ENCODE measurements around the gene ANTKMT. TPM values are rescaled to one million over a fixed set of nuclear protein-coding genes. Genes with fewer than 3 reads are reported as not detected.

The ANTKMT gene
- total and polyA plus RNA-seq, 2 of the 8 experiments (the other 6 are each of a cell fraction or from before 2014, with no cell fraction given), result 26.5 to 26.6 TPM

DNA sequence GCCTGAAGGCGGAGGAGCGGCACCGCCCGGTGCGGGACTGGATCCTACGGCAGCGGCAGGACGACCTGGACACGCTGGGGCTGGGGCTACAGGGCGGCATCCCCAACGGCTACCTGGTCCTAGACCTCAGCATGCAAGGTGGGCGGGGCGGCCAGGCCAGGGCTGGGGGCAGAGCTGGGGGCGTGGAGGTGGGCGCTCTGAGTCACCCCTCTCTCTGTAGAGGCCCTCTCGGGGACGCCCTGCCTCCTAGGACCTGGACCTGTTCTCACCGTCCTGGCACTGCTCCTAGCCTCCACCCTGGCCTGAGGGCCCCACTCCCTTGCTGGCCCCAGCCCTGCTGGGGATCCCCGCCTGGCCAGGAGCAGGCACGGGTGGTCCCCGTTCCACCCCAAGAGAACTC is 47.5 kb downstream of the ANTKMT start:
- WGBS, 2 experiments (ENCODE audit: extremely low coverage in 1 of 2, insufficient coverage in 1 of 2, insufficient read length in 1 of 2, insufficient replicate concordance in 2 of 2, low coverage in 1 of 2, low lambda C conversion rate in 2 of 2, missing lambda C conversion rate in 1 of 2), result 86% methylated on average over 9 of the region's 21 CpGs; no CpG with 5 or more reads in 1 of the 2 experiments
- H2AK5ac ChIP-seq (ENCODE audit: low read depth, low read length), result no peak overlapping the region
- CTCF ChIA-PET (ENCODE audit: partially characterized antibody), result interaction anchor here (0.6 kb wide), 1 partner anchor 272 kb away, joined by 3 read pairs; no protein-coding TSS in a partner anchor
- TF ChIP-seq KDM1A (IDR thresholded peaks at IDR 0.05; ENCODE audit: borderline replicate concordance, low read length), result no peak
- no peak for TF ChIP-seq CREB1 (IDR thresholded peaks at IDR 0.05)
- TF ChIP-seq TAF1 (IDR thresholded peaks at IDR 0.05; ENCODE audit: low read depth, low read length), result no peak
- no peak for TF ChIP-seq ASH2L (IDR thresholded peaks at IDR 0.05; ENCODE audit: low read length)
- TF ChIP-seq PHF8 (conservative IDR thresholded peaks at IDR 0.05; ENCODE audit: low read depth, low read length), result no peak
- TF ChIP-seq MAFK (IDR thresholded peaks at IDR 0.05; ENCODE audit: low read depth, low read length), result no peak
- no peak for TF ChIP-seq RFX5 (IDR thresholded peaks at IDR 0.05; ENCODE audit: borderline replicate concordance, low read depth, low read length)
- TF ChIP-seq TEAD4 (IDR thresholded peaks at IDR 0.05; ENCODE audit: low read depth, low read length), result no peak
- TF ChIP-seq RXRA (IDR thresholded peaks at IDR 0.05; ENCODE audit: insufficient read depth, low read depth, low read length), result no peak
- TF ChIP-seq SIX5 (IDR thresholded peaks at IDR 0.05; ENCODE audit: low read depth, low read length), result no peak
- TF ChIP-seq, protein P1, sequence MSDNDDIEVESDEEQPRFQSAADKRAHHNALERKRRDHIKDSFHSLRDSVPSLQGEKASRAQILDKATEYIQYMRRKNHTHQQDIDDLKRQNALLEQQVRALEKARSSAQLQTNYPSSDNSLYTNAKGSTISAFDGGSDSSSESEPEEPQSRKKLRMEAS (IDR thresholded peaks at IDR 0.05), result no peak
- TF ChIP-seq CHD2 (IDR thresholded peaks at IDR 0.05; ENCODE audit: low read length), result no peak
- no peak for TF ChIP-seq TAF7 (optimal IDR thresholded peaks at IDR 0.05; ENCODE audit: borderline replicate concordance, low read depth, low read length)
- no peak for TF ChIP-seq SRF (IDR thresholded peaks at IDR 0.05; ENCODE audit: low read depth, low read length)
- no peak for TF ChIP-seq SUZ12 (IDR thresholded peaks at IDR 0.05; ENCODE audit: low read length)

More for the DNA sequence above, 47.5 kb downstream of the ANTKMT start:
- Histone ChIP-seq H3K9me3 (ENCODE audit: insufficient read depth in 2 of 2, low read depth in 1 of 2, low read length in 1 of 2) (no peaks in the 10 kb centered on the region), H3K4me2 (ENCODE audit: insufficient read depth in 1 of 2, low read depth in 2 of 2, low read length in 2 of 2) (0 out of 4 replicates have a peak overlapping the region, but pooled peaks of 1 of the 2 experiments have one; percentile 21), H3K4ac (replicated peaks; ENCODE audit: insufficient read length, low read depth, low read length) (no peak overlapping the region), H2BK15ac (ENCODE audit: low read length) (no peak overlapping the region), H3K56ac (replicated peaks; ENCODE audit: insufficient read length, low read depth, low read length) (no peak overlapping the region), H3K27ac (ENCODE audit: low read depth, low read length) (no peak overlapping the region; the same call in 1 of the 2 replicates), H2BK5ac (ENCODE audit: low read depth, low read length) (no peak overlapping the region), H2BK12ac (ENCODE audit: low read depth, low read length) (peak overlapping the region; percentile 39; the same call in 1 of the 2 replicates), H2BK20ac (ENCODE audit: low read length) (no peak overlapping the region), H3K4me3 (ENCODE audit: extremely low read depth in 1 of 4, insufficient read depth in 2 of 4, low read depth in 3 of 4, low read length in 4 of 4) (no peak overlapping the region), H4K91ac (replicated peaks; ENCODE audit: insufficient read length, low read length) (no peak overlapping the region), H3K27me3 (replicated peaks in 1 of 4; ENCODE audit: control insufficient read depth in 3 of 4, extremely low read depth in 1 of 4, insufficient read depth in 3 of 4, low read length in 3 of 4) (no peaks in the 10 kb centered on the region), H2AFZ (ENCODE audit: low read length) (no peak overlapping the region), H3K4me1 (replicated peaks in 1 of 4; ENCODE audit: control insufficient read depth in 3 of 4, insufficient read depth in 4 of 4, low read length in 3 of 4) (peaks cover 0 to 8% (median 6%) of the 10 kb centered on the region in 4 experiments; a peak in 5 of 7 replicates), H4K8ac (ENCODE audit: extremely low read depth, insufficient read depth, low read length) (peak overlapping the region; percentile 11; the same call in 1 of the 2 replicates), H3K14ac (ENCODE audit: insufficient read length) (no peak overlapping the region), H3K79me2 (ENCODE audit: control insufficient read depth in 1 of 2, insufficient read depth in 2 of 2, low read length in 2 of 2) (no peaks in the 10 kb centered on the region), H3K36me3 (ENCODE audit: control insufficient read depth in 2 of 4, insufficient read depth in 4 of 4, low read length in 3 of 4) (no peaks in the 10 kb centered on the region), H3K18ac (ENCODE audit: extremely low read depth, low read length) (peak overlapping the region; percentile 32; the same call in 1 of the 2 replicates), H4K5ac (ENCODE audit: insufficient read length, low read depth, low read length) (no peak overlapping the region), H3K23ac (ENCODE audit: insufficient read length) (no peak overlapping the region), H2BK120ac (replicated peaks; ENCODE audit: low read depth, low read length) (no peak overlapping the region), H3K79me1 (ENCODE audit: low read depth, low read length) (no peaks in the 10 kb centered on the region), H3K23me2 (ENCODE audit: low read depth, low read length) (no peaks in the 10 kb centered on the region; the same call in 1 of the 2 replicates), H3K9ac (replicated peaks in 1 of 4; ENCODE audit: extremely low read depth in 1 of 4, low read depth in 3 of 4, low read length in 3 of 4) (no peak overlapping the region), H4K20me1 (replicated peaks in 1 of 2; ENCODE audit: control insufficient read depth in 1 of 2, insufficient read depth in 2 of 2, low read length in 2 of 2) (no peaks in the 10 kb centered on the region)
- POLR2A ChIA-PET (ENCODE audit: partially characterized antibody), result interaction anchor here (1.0 to 1.8 kb wide), 3 partner anchors 9 to 52 kb away, joined by 3 read pairs; partner anchors contain the start of gene ANTKMT
- DNase-seq (ENCODE audit: low read depth in 1 of 2, low spot score in 2 of 2) (no peak), FAIRE-seq (no peak)
